H9 (cell line): ENCODE measurements around the gene TMEM59L. TPM values are rescaled to one million over a fixed set of nuclear protein-coding genes. Genes with fewer than 3 reads are reported as not detected.

Experiments used
- DNase-seq: peaks from one replicate; pipeline ENCODE4 v3.0.0-alpha.2; 2017
- H2AFZ ChIP-seq: one replicate; pipeline ENCODE4 v1.6.1; 2013; ENCODE audit warnings: mild to moderate bottlenecking, low read length, control low read depth, moderate library complexity
- H2AK5ac ChIP-seq: 2 replicates; pipeline ENCODE4 v1.6.1; 2013; ENCODE audit warnings: low read length, control low read depth, mixed read lengths; ENCODE audit not compliant: insufficient read length
- H2BK120ac ChIP-seq: one replicate; pipeline ENCODE4 v1.6.1; 2013; ENCODE audit warnings: low read depth, mild to moderate bottlenecking, low read length, control low read depth, inconsistent platforms; ENCODE audit not compliant: poor library complexity, severe bottlenecking
- H2BK12ac ChIP-seq: 2 replicates; pipeline ENCODE4 v1.6.1; 2013; ENCODE audit warnings: low read length, control low read depth, mixed read lengths, low read depth; ENCODE audit not compliant: insufficient read length
- H2BK15ac ChIP-seq: 2 replicates; pipeline ENCODE4 v1.6.1; 2013; ENCODE audit warnings: low read depth, low read length, control low read depth
- H2BK20ac ChIP-seq: one replicate; pipeline ENCODE4 v1.6.1; 2013; ENCODE audit warnings: low read depth, mild to moderate bottlenecking, low read length, control low read depth, inconsistent platforms; ENCODE audit not compliant: poor library complexity, severe bottlenecking
- H2BK5ac ChIP-seq: 2 replicates; pipeline ENCODE4 v1.6.1; 2013; ENCODE audit warnings: low read length, control low read depth, mixed read lengths; ENCODE audit not compliant: insufficient read length
- H3K14ac ChIP-seq: 2 replicates; pipeline ENCODE4 v1.6.1; 2013; ENCODE audit warnings: low read length, control low read depth; ENCODE audit not compliant: insufficient read depth
- H3K18ac ChIP-seq: 2 replicates; pipeline ENCODE4 v1.6.1; 2013; ENCODE audit warnings: low read depth, mild to moderate bottlenecking, mixed read lengths, low read length, control low read depth; ENCODE audit not compliant: insufficient read length
- H3K23ac ChIP-seq: 2 replicates; pipeline ENCODE4 v1.6.1; 2013; ENCODE audit warnings: low read length, control low read depth, mixed read lengths, low read depth; ENCODE audit not compliant: insufficient read length
- H3K23me2 ChIP-seq: 2 replicates; pipeline ENCODE4 v1.6.1; 2013; ENCODE audit warnings: low read depth, mild to moderate bottlenecking, mixed read lengths, low read length, control low read depth; ENCODE audit not compliant: insufficient read length, poor library complexity, severe bottlenecking
- H3K27ac ChIP-seq: 2 replicates; pipeline ENCODE4 v1.5.1; 2013; ENCODE audit warnings: low read length, control low read depth, mixed read lengths, low read depth; ENCODE audit not compliant: insufficient read length
- H3K27me3 ChIP-seq: 2 replicates; pipeline ENCODE4 v1.6.1; 2013; ENCODE audit warnings: low read length, control low read depth, inconsistent platforms; ENCODE audit not compliant: insufficient read depth
- H3K4ac ChIP-seq: 2 replicates; pipeline ENCODE4 v1.6.1; 2013; ENCODE audit warnings: low read depth, mild to moderate bottlenecking, control low read depth, inconsistent platforms, low read length, moderate library complexity
- H3K4me1 ChIP-seq: 2 replicates; pipeline ENCODE4 v1.6.1; 2013; ENCODE audit warnings: low read length, control low read depth, inconsistent platforms; ENCODE audit not compliant: insufficient read depth
- H3K4me2 ChIP-seq: 2 replicates; pipeline ENCODE4 v1.6.1; 2013; ENCODE audit warnings: low read length, control low read depth, mixed read lengths; ENCODE audit not compliant: insufficient read length, insufficient read depth
- H3K56ac ChIP-seq: 2 replicates; pipeline ENCODE4 v1.6.1; 2013; ENCODE audit warnings: low read depth, mild to moderate bottlenecking, mixed read lengths, low read length, control low read depth; ENCODE audit not compliant: insufficient read length
- H3K79me1 ChIP-seq: 2 replicates; pipeline ENCODE4 v1.6.1; 2013; ENCODE audit warnings: low read depth, mild to moderate bottlenecking, moderate library complexity, low read length, control low read depth, inconsistent platforms; ENCODE audit not compliant: insufficient read depth, poor library complexity, severe bottlenecking
- H3K79me2 ChIP-seq: 2 replicates; pipeline ENCODE4 v1.6.1; 2013; ENCODE audit warnings: low read length, control low read depth, inconsistent platforms; ENCODE audit not compliant: insufficient read depth
- H3K9ac ChIP-seq: 2 replicates; pipeline ENCODE4 v1.6.1; 2013; ENCODE audit warnings: low read length, control low read depth, mixed read lengths; ENCODE audit not compliant: insufficient read length; ENCODE audit errors: extremely low read depth
- H3K9me3 ChIP-seq: one replicate; pipeline ENCODE4 v1.6.1; 2013; ENCODE audit warnings: low read depth, low read length, inconsistent platforms; ENCODE audit not compliant: control insufficient read depth
- H3T11ph ChIP-seq: one replicate; pipeline ENCODE4 v1.6.1; 2013; ENCODE audit warnings: mild to moderate bottlenecking, low read length, control low read depth, inconsistent platforms
- H4K20me1 ChIP-seq: one replicate; pipeline ENCODE4 v1.6.1; 2013; ENCODE audit not compliant: control insufficient read depth, insufficient read length, insufficient read depth
- H4K5ac ChIP-seq: 2 replicates; pipeline ENCODE4 v1.6.1; 2013; ENCODE audit warnings: low read depth, mild to moderate bottlenecking, mixed read lengths, low read length, control low read depth; ENCODE audit not compliant: insufficient read length
- H4K8ac ChIP-seq: replicated peaks from 2 replicates; pipeline ENCODE4 v1.6.1; 2013; ENCODE audit warnings: low read length, control low read depth, mixed read lengths, low read depth; ENCODE audit not compliant: insufficient read length
- H4K91ac ChIP-seq: 2 replicates; pipeline ENCODE4 v1.6.1; 2013; ENCODE audit warnings: low read depth, mild to moderate bottlenecking, moderate library complexity, mixed read lengths, low read length, control low read depth; ENCODE audit not compliant: insufficient read length
- H3K27ac Mint-ChIP-seq, 3 experiments: 2 replicates in 2 of 3; 3 replicates in 1 of 3; pipeline ENCODE4 v1.8.0; 2020 to 2021; ENCODE audit warnings: mixed read lengths in 3 of 3, mild to moderate bottlenecking in 1 of 3, moderate library complexity in 1 of 3
- H3K27me3 Mint-ChIP-seq: 2 replicates; pipeline ENCODE4 v1.8.0; 2021; ENCODE audit warnings: low read depth, mild to moderate bottlenecking, moderate library complexity, mixed read lengths
- H3K36me3 Mint-ChIP-seq, 3 experiments: 2 replicates in 2 of 3; 3 replicates in 1 of 3; pipeline ENCODE4 v1.8.0; 2020 to 2021; ENCODE audit warnings: low read depth in 3 of 3, mixed read lengths in 3 of 3; ENCODE audit not compliant: insufficient read depth in 1 of 3
- H3K4me1 Mint-ChIP-seq, 2 experiments: 2 replicates each; pipeline ENCODE4 v1.8.0; 2020; ENCODE audit warnings: mixed read lengths in 2 of 2
- H3K4me3 Mint-ChIP-seq, 2 experiments: 2 replicates in 1 of 2; 3 replicates in 1 of 2; pipeline ENCODE4 v1.8.0; 2020 to 2021; ENCODE audit warnings: mild to moderate bottlenecking in 2 of 2, mixed read lengths in 2 of 2, moderate library complexity in 1 of 2
- H3K9me3 Mint-ChIP-seq, 2 experiments: 2 replicates in 1 of 2; 3 replicates in 1 of 2; pipeline ENCODE4 v1.8.0; 2020; ENCODE audit warnings: mild to moderate bottlenecking in 2 of 2, mixed read lengths in 2 of 2, moderate library complexity in 1 of 2
- CTCF ChIP-seq: fragments of 200-600 bp; sonication (generic); conservative IDR thresholded peaks from 3 replicates; pipeline ENCODE4 v1.8.0; 2021; ENCODE audit warnings: antibody characterized with exemption, mild to moderate bottlenecking
- WGBS: extraction: QIAGEN DNeasy Blood & Tissue Kit; methylation state at CpG from one replicate; pipeline ENCODE4 v1.1.7; 2013; ENCODE audit warnings: missing lambda C conversion rate, low lambda C conversion rate, mixed read lengths; ENCODE audit not compliant: insufficient read length; ENCODE audit errors: extremely low coverage; 5-methylcytosine and 5-hydroxymethylcytosine counted together
- total RNA-seq: library from RNA; stranded (reverse); gene quantifications from 2 replicates; pipeline ENCODE4 v1.2.1, GENCODE V29; 2021

The TMEM59L gene
- total RNA-seq, 1 experiment from 2014 or later, result 12.0 TPM

GRCh38 chr19:18601875-18602274, 10.8 kb upstream of the TMEM59L start:
- Histone ChIP-seq H3K9me3 (no peaks in the 10 kb centered on the region), H3K23ac (no peak overlapping the region), H3K14ac (no peak overlapping the region), H3K4me2 (no peak overlapping the region), H4K91ac (no peak overlapping the region), H3K79me2 (no peaks in the 10 kb centered on the region), H2BK20ac (no peak overlapping the region), H3K18ac (no peak overlapping the region), H3K27ac (no peak overlapping the region), H3T11ph (no peak overlapping the region), H2AK5ac (no peak overlapping the region), H4K20me1 (no peaks in the 10 kb centered on the region), H3K4me1 (no peaks in the 10 kb centered on the region; the same call in 1 of the 2 replicates), H2BK5ac (no peak overlapping the region), H2AFZ (no peak overlapping the region), H3K27me3 (peaks cover 32% of the 10 kb centered on the region), H3K9ac (no peak overlapping the region), H3K4ac (no peak overlapping the region), H3K56ac (no peak overlapping the region), H2BK120ac (no peak overlapping the region), H4K8ac (no peak overlapping the region), H3K23me2 (peaks cover 3% of the 10 kb centered on the region), H3K79me1 (no peaks in the 10 kb centered on the region), H2BK15ac (no peak overlapping the region), H4K5ac (no peak overlapping the region), H2BK12ac (no peak overlapping the region)
- no peaks in the 10 kb centered on the region; a peak in 1 of 5 replicates for H3K9me3 Mint-ChIP-seq
- H3K36me3 Mint-ChIP-seq, result peaks cover 0 to 6% (median 0%) of the 10 kb centered on the region in 3 experiments; a peak in 2 of 7 replicates
- DNase-seq, result no peak
- WGBS, result no CpG with 5 or more reads among the region's 4 CpGs
- H3K4me3 Mint-ChIP-seq, result no peak overlapping the region
- no peak overlapping the region for H3K27ac Mint-ChIP-seq
- peaks cover 72% of the 10 kb centered on the region for H3K27me3 Mint-ChIP-seq
- peaks cover 16 to 29% of the 10 kb centered on the region in 2 experiments for H3K4me1 Mint-ChIP-seq
- TF ChIP-seq CTCF, result no peak
